Vagina (tissue), 2 donors: ENCODE measurements around the gene TRIB2.

Experiments
- CTCF ChIP-seq, 3 experiments: fragments of 450-650 bp in 2 of 3; fragments of 200-600 bp in 1 of 3; sonication (generic) in 1 of 3; IDR thresholded peaks; one replicate each; pipeline ENCODE4 v1.5.1; 2017 to 2019; ENCODE audit warnings: antibody characterized with exemption in 3 of 3, mild to moderate bottlenecking in 2 of 3, moderate library complexity in 2 of 3
- POLR2AphosphoS5 ChIP-seq, 2 donors: sonication (generic); formaldehyde crosslinking; IDR thresholded peaks; one replicate each; pipeline ENCODE4 v1.9.0; 2017; ENCODE audit warnings: antibody characterized with exemption in 2 of 2, mild to moderate bottlenecking in 2 of 2, low read depth in 1 of 2; ENCODE audit not compliant: insufficient read depth in 1 of 2

GRCh38 chr2:12705230-12705629, 11.5 kb upstream of the TRIB2 start:
- TF ChIP-seq CTCF (IDR thresholded peaks at IDR 0.05) (no peak), POLR2AphosphoS5 (IDR thresholded peaks at IDR 0.05; ENCODE audit: insufficient read depth in 1 of 2, low read depth in 1 of 2) (no peak)
